Measurements from ENCODE around the gene GBA3. TPM values are rescaled to one million over a fixed set of nuclear protein-coding genes. Genes with fewer than 3 reads are reported as not detected.

The GBA3 gene
- total RNA-seq, 4 donors from 2014 or later, result 0.52 TPM; not detected in 3

GRCh38 chr4:22850630-22851029 is 157.9 kb downstream of the GBA3 start:
- no peak for DNase-seq (ENCODE audit: low spot score in 2 of 2)
- intact Hi-C loops (cut with DNase I; ENCODE audit: low total_unique reads), result no loop called here
- 32 to 38% methylated on average over 2 of the region's 2 CpGs for WGBS, 2 donors
- no peak for TF ChIP-seq POLR2A (IDR thresholded peaks at IDR 0.05)
- no peak for TF ChIP-seq CTCF (IDR thresholded peaks at IDR 0.05)
- H3K4me3 ChIP-seq (ENCODE audit: low read depth, poor library complexity, severe bottlenecking), result no peak overlapping the region

GRCh38 chr4:22857411-22857810 is 164.7 kb downstream of the GBA3 start:
- no peak for DNase-seq (ENCODE audit: low spot score in 2 of 2)
- TF ChIP-seq POLR2A (IDR thresholded peaks at IDR 0.05) (no peak), CTCF (IDR thresholded peaks at IDR 0.05) (no peak)
- WGBS, 2 donors, result 90 to 98% methylated on average over 2 of the region's 2 CpGs
- no peak overlapping the region for H3K4me3 ChIP-seq (ENCODE audit: low read depth, poor library complexity, severe bottlenecking)
- intact Hi-C loops (cut with DNase I; ENCODE audit: low total_unique reads), result no loop called here

- no peak for TF ChIP-seq POLR2A (IDR thresholded peaks at IDR 0.05)
- no peak for TF ChIP-seq CTCF (IDR thresholded peaks at IDR 0.05)
- 64 to 78% methylated on average over 2 of the region's 2 CpGs for WGBS, 2 donors
- intact Hi-C loops (cut with DNase I; ENCODE audit: low total_unique reads), result no loop called here
- no peak for DNase-seq (ENCODE audit: low spot score in 2 of 2)
- no peak overlapping the region for H3K4me3 ChIP-seq (ENCODE audit: low read depth, poor library complexity, severe bottlenecking)
Observed at GRCh38 chr4:22859318-22859717, 166.6 kb downstream of the GBA3 start.

Other genes starting within 250 kb of the GBA3 start
- 10 to 100 TPM in 3 of 4 donors, 1 to 10 TPM in 1; 8.4 to 14.9 (median 12.6) TPM for gene ADGRA3, start 176.9 kb upstream of the GBA3 start, total RNA-seq